Measurements from ENCODE around the gene ZNF107.

Gene ZNF107

DNA sequence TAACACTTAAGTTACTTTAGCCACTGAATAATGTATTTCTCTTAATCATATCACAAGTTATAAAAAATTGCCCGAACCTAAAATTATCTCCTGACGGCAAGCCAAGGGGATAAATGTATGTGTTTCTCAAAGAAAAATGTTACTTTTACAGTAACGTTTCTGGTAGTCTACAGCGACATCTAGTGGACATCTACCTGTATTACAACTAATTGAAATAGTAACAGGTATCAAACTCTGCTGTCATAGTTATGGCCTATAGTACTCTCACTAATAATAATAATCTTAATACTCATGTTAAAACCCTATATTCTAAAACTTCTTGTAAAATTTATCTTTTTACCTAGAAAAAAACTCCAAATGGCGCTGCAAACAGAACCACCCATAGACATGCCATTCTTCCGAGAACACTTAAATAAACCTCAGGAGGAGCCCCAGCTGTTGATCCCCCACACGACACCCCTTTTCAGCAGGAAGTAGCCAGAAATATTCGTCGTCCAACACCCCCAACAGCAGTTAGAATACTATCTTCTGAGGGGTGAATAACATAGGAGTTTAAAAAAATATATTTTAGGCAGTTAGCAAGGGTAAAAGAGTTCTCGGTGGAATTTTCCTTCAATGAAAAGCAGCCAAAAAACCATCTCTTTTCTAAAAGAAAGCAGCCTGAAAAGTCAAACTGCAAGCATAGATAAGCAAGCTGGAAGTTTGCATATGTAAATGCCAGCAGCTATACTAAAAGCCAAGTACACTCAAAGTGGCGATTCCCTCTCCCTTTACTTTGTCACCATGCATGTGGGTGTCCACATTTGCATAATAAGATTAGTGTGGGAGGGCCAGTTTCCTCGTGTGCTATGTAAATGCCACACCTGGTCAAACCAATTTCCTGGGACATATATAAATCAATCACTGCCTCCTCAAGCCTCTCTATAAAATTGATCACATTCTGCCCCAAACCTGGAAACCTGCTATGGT is 40.5 kb upstream of the ZNF107 start:
- TF ChIP-seq SIN3A (IDR thresholded peaks at IDR 0.05; ENCODE audit: borderline replicate concordance, insufficient read depth, low read length) (no peak), REST (IDR thresholded peaks at IDR 0.05; ENCODE audit: insufficient read depth in 1 of 2, low read depth in 2 of 2, low read length in 2 of 2) (no peak), TAF1 (IDR thresholded peaks at IDR 0.05; ENCODE audit: borderline replicate concordance, insufficient read depth, low read length) (no peak), FOXP2 (optimal IDR thresholded peaks at IDR 0.05; ENCODE audit: borderline replicate concordance, extremely low read depth, extremely low read length, insufficient read depth) (no peak), POLR2AphosphoS5 (IDR thresholded peaks at IDR 0.05; ENCODE audit: low read depth, low read length) (no peak)

DNA sequence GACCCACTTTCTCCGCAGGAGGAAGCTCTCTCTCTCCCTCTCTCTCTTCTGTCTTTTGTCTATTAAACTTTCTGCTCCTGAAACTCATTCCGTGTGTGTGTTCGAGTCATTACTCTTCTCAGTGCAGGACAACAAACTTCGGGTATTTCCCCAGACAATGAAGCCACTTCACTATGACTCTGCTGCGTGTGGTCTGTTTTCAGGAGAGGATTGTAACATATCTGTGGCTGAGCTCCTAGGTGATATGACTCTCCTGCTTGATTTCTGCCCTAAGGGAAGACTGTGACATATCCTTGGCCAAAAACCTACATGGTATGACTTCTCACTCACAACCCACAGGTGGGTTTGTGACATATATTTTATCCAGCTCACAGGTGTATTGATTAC is 39.9 kb upstream of the ZNF107 start:
- TF ChIP-seq TAF1 (IDR thresholded peaks at IDR 0.05; ENCODE audit: borderline replicate concordance, insufficient read depth, low read length): no peak
- TF ChIP-seq REST (IDR thresholded peaks at IDR 0.05; ENCODE audit: insufficient read depth in 1 of 2, low read depth in 2 of 2, low read length in 2 of 2): no peak
- no peak for TF ChIP-seq FOXP2 (optimal IDR thresholded peaks at IDR 0.05; ENCODE audit: borderline replicate concordance, extremely low read depth, extremely low read length, insufficient read depth)
- no peak for TF ChIP-seq POLR2AphosphoS5 (IDR thresholded peaks at IDR 0.05; ENCODE audit: low read depth, low read length)
- no peak for TF ChIP-seq SIN3A (IDR thresholded peaks at IDR 0.05; ENCODE audit: borderline replicate concordance, insufficient read depth, low read length)

DNA sequence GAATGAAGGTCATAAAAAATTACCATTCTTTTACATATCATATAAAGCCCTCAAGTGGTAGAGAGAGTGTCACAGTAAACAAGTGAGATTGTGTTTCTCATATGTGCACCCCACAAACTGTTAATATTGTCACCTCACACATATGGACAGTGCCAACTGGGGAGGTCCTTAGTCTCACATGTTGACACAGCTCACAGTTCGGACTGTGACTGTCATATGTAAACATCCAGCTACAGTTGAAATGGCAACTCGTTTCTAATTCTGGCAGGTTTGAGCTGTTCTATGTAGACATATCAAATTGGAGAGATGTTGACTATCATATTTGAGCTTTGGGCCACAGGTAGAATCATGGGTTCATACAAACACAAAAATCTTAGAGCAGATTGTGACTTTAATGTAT is 39.4 kb upstream of the ZNF107 start:
- TF ChIP-seq SIN3A (IDR thresholded peaks at IDR 0.05; ENCODE audit: borderline replicate concordance, insufficient read depth, low read length) (no peak), FOXP2 (optimal IDR thresholded peaks at IDR 0.05; ENCODE audit: borderline replicate concordance, extremely low read depth, extremely low read length, insufficient read depth) (no peak), POLR2AphosphoS5 (IDR thresholded peaks at IDR 0.05; ENCODE audit: low read depth, low read length) (no peak), REST (IDR thresholded peaks at IDR 0.05; ENCODE audit: insufficient read depth in 1 of 2, low read depth in 2 of 2, low read length in 2 of 2) (no peak), TAF1 (IDR thresholded peaks at IDR 0.05; ENCODE audit: borderline replicate concordance, insufficient read depth, low read length) (no peak)

GRCh38 chr7:64628192-64628591 is 37.7 kb upstream of the ZNF107 start:
- TF ChIP-seq SIN3A (IDR thresholded peaks at IDR 0.05; ENCODE audit: borderline replicate concordance, insufficient read depth, low read length) (no peak), FOXP2 (optimal IDR thresholded peaks at IDR 0.05; ENCODE audit: borderline replicate concordance, extremely low read depth, extremely low read length, insufficient read depth) (no peak), POLR2AphosphoS5 (IDR thresholded peaks at IDR 0.05; ENCODE audit: low read depth, low read length) (no peak), TAF1 (IDR thresholded peaks at IDR 0.05; ENCODE audit: borderline replicate concordance, insufficient read depth, low read length) (no peak), REST (IDR thresholded peaks at IDR 0.05; ENCODE audit: insufficient read depth in 1 of 2, low read depth in 2 of 2, low read length in 2 of 2) (no peak)

Data from PFSK-1 (cell line).